Activated CD8-positive, alpha-beta T cell treated with anti-CD3 and anti-CD28 coated beads for 36 hours (primary cell): ENCODE results near the gene IFITM10. TPM values are rescaled to one million over a fixed set of nuclear protein-coding genes. Genes with fewer than 3 reads are reported as not detected.
"Not testable (repeated sequence)": the region's sequence is repeated elsewhere in the genome, so short reads cannot be mapped to it uniquely, and the experiment has no call there.

Source experiments
- ATAC-seq: fragments of 200-7000 bp; cut with Tn5 transposase; one replicate; pipeline ENCODE4 v1.10.0; 2021; ENCODE audit warnings: mild to moderate bottlenecking, moderate library complexity
- CTCF ChIA-PET: fragments of 350-600 bp; sonication (Branson Sonifier 250); formaldehyde crosslinking; loops from one replicate; lab custom pipeline; 2021; ENCODE audit warnings: antibody characterized with exemption; lab: Charles Lee
- POLR2A ChIA-PET: fragments of 350-600 bp; sonication (Branson Sonifier 250); formaldehyde crosslinking; loops from one replicate; lab custom pipeline; 2021; ENCODE audit warnings: antibody characterized with exemption; lab: Charles Lee
- DNase-seq: peaks from one replicate; pipeline ENCODE4 v3.0.0-alpha.2; 2020
- H3K27ac Mint-ChIP-seq: one replicate; pipeline ENCODE4 v1.8.0; 2021; ENCODE audit warnings: mild to moderate bottlenecking, mixed read lengths
- H3K27me3 Mint-ChIP-seq: one replicate; pipeline ENCODE4 v1.8.0; 2021; ENCODE audit warnings: mixed read lengths
- H3K36me3 Mint-ChIP-seq: one replicate; pipeline ENCODE4 v1.8.0; 2021; ENCODE audit warnings: low read depth, mixed read lengths
- H3K4me1 Mint-ChIP-seq: one replicate; pipeline ENCODE4 v1.8.0; 2021; ENCODE audit warnings: low read depth, mixed read lengths
- H3K4me3 Mint-ChIP-seq: one replicate; pipeline ENCODE4 v1.8.0; 2021; ENCODE audit warnings: mild to moderate bottlenecking, moderate library complexity, mixed read lengths
- H3K9me3 Mint-ChIP-seq: one replicate; pipeline ENCODE4 v1.8.0; 2021; ENCODE audit warnings: mixed read lengths
- intact Hi-C: fragments of 100-400 bp; cut with micrococcal nuclease; formaldehyde crosslinking; loops from one replicate; pipeline ENCODE4 v1.10.0; 2022
- total RNA-seq, 2 experiments: library from RNA; stranded (reverse); gene quantifications; one replicate each; pipeline ENCODE4 v1.2.3, GENCODE V29; 2021
- TF ChIP-seq, protein P1 (sequence below): fragments of 200-600 bp; IDR thresholded peaks from one replicate; pipeline ENCODE4 v1.8.0; 2022; ENCODE audit warnings: antibody characterized with exemption, mild to moderate bottlenecking

Gene IFITM10
- total RNA-seq, 2 experiments from 2014 or later, result 0.07 to 0.31 TPM

DNA sequence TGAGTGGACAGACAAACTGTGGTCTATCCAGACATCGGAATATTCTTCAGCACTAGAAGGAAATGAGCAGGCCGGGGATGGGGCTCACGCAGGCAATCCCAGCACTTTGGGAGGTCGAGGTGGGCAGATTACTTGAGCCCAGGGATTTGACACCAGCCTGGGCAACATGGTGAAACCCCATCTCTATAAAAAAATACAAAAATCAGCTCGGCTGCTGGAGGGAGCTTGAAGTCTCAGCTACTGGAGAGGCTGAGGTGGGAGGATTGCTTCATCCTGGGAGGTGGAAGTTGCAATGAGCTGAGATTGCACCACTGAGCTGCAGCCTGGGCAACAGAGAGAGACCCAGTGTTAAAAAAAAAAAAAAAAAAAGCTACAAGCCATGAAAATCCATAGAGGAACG, 21.3 kb upstream of the IFITM10 start:
- H3K27me3 Mint-ChIP-seq, result no peaks in the 10 kb centered on the region
- H3K4me1 Mint-ChIP-seq, result peaks cover 18% of the 10 kb centered on the region
- DNase-seq (peak; percentile 1), ATAC-seq (no peak)
- intact Hi-C loops, result no loop called here
- H3K36me3 Mint-ChIP-seq, result no peaks in the 10 kb centered on the region
- ChIA-PET POLR2A (interaction anchor here (0.9 kb wide), 1 partner anchor 10 kb away, joined by 3 read pairs; no protein-coding TSS in a partner anchor), CTCF (interaction anchor here (1.7 to 2.2 kb wide), 2 partner anchors 14 to 78 kb away, joined by 4 to 10 read pairs; no protein-coding TSS in a partner anchor)
- no peak overlapping the region for H3K27ac Mint-ChIP-seq
- no peaks in the 10 kb centered on the region for H3K9me3 Mint-ChIP-seq
- no peak overlapping the region for H3K4me3 Mint-ChIP-seq
- TF ChIP-seq, protein P1, sequence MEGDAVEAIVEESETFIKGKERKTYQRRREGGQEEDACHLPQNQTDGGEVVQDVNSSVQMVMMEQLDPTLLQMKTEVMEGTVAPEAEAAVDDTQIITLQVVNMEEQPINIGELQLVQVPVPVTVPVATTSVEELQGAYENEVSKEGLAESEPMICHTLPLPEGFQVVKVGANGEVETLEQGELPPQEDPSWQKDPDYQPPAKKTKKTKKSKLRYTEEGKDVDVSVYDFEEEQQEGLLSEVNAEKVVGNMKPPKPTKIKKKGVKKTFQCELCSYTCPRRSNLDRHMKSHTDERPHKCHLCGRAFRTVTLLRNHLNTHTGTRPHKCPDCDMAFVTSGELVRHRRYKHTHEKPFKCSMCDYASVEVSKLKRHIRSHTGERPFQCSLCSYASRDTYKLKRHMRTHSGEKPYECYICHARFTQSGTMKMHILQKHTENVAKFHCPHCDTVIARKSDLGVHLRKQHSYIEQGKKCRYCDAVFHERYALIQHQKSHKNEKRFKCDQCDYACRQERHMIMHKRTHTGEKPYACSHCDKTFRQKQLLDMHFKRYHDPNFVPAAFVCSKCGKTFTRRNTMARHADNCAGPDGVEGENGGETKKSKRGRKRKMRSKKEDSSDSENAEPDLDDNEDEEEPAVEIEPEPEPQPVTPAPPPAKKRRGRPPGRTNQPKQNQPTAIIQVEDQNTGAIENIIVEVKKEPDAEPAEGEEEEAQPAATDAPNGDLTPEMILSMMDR, result no peak

DNA sequence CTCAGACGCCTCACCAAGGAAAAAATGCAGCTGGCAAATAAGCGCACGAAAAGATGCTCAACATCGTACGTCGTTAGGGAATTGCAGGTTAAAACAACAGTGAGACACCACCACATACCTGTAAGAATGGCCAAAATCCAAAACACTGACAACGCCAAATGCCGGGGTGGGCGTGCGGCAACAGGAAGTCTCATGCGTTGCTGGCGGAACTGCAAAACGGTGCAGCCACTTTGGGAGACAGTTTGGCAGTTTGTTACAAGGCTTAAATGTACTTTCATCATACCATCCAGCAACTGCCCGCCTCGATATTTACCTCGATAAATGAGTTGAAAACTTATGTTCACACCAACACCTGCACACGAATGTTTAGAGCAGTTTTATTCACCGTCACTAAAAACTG, 20.9 kb upstream of the IFITM10 start:
- intact Hi-C loops, result no loop called here
- no peak for ATAC-seq
- no peaks in the 10 kb centered on the region for H3K9me3 Mint-ChIP-seq
- DNase-seq, result peak; percentile 1
- H3K4me1 Mint-ChIP-seq, result peaks cover 18% of the 10 kb centered on the region
- ChIA-PET CTCF (interaction anchor here (2.2 kb wide), 1 partner anchor 77 kb away, joined by 10 read pairs; no protein-coding TSS in a partner anchor), POLR2A (no interaction called here)
- H3K4me3 Mint-ChIP-seq, result no peak overlapping the region
- no peaks in the 10 kb centered on the region for H3K36me3 Mint-ChIP-seq
- H3K27ac Mint-ChIP-seq, result no peak overlapping the region
- TF ChIP-seq, protein P1, result no peak
- no peaks in the 10 kb centered on the region for H3K27me3 Mint-ChIP-seq

DNA sequence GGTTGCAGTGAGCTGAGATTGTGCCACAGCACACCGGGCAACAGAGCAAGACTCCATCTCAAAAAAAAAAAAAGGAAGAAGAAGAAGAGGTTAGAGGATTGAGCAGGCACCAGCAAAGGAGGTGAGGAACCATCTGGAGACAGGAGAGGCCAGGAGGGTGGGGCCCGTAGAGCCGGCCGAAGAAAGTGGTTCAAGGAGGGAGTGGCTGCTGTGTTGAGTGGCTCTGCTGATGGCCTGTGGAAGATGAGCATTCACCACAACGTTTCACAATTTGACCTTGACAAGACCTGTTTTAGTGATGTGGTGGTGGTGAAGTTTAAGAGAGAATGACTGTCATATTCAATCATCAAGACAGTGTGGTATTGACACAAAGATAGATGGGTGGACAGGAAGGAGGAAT, 20.1 kb upstream of the IFITM10 start:
- ATAC-seq (no peak), DNase-seq (peak; percentile 1)
- intact Hi-C loops, result no loop called here
- H3K27ac Mint-ChIP-seq, result no peak overlapping the region
- H3K9me3 Mint-ChIP-seq, result no peaks in the 10 kb centered on the region
- peaks cover 18% of the 10 kb centered on the region for H3K4me1 Mint-ChIP-seq
- CTCF ChIA-PET, result interaction anchor here (1.2 to 2.2 kb wide), 2 partner anchors 14 to 77 kb away, joined by 3 to 10 read pairs; no protein-coding TSS in a partner anchor
- H3K27me3 Mint-ChIP-seq, result no peaks in the 10 kb centered on the region
- H3K4me3 Mint-ChIP-seq, result no peak overlapping the region
- TF ChIP-seq, protein P1, result no peak
- POLR2A ChIA-PET, result interaction anchor here (1.5 kb wide), 1 partner anchor 70 kb away, joined by 3 read pairs; no protein-coding TSS in a partner anchor
- no peaks in the 10 kb centered on the region for H3K36me3 Mint-ChIP-seq

DNA sequence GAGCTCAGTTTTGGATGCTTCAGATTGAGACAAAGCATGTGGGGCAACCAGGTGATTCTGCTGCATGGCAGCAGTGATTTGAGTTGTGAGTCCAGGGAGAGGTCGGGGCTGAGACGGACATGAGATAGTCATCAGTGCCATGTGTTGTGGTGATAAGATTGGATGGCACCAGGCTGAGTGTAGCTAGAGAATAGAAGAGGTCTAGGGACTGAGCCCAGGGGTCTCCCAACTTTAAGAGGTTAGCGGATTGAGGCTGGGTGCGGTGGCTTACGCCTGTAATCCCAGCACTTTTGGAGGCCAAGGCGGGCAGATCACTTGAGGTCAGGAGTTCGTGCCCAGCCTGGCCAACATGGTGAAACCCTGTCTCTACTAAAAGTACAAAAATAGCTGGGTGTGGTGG, 19.7 kb upstream of the IFITM10 start:
- DNase-seq (no peak), ATAC-seq (no peak)
- no peaks in the 10 kb centered on the region for H3K9me3 Mint-ChIP-seq
- H3K4me1 Mint-ChIP-seq, result peaks cover 18% of the 10 kb centered on the region
- CTCF ChIA-PET, result interaction anchor here (0.8 to 2.2 kb wide), 4 partner anchors 9 to 76 kb away, joined by 3 to 10 read pairs (median 3); no protein-coding TSS in a partner anchor
- POLR2A ChIA-PET, result interaction anchor here (1.5 kb wide), 1 partner anchor 69 kb away, joined by 3 read pairs; no protein-coding TSS in a partner anchor
- no peak overlapping the region for H3K27ac Mint-ChIP-seq
- intact Hi-C loops, result no loop called here
- H3K36me3 Mint-ChIP-seq, result no peaks in the 10 kb centered on the region
- TF ChIP-seq, protein P1, result no peak
- H3K4me3 Mint-ChIP-seq, result no peak overlapping the region
- no peaks in the 10 kb centered on the region for H3K27me3 Mint-ChIP-seq

DNA sequence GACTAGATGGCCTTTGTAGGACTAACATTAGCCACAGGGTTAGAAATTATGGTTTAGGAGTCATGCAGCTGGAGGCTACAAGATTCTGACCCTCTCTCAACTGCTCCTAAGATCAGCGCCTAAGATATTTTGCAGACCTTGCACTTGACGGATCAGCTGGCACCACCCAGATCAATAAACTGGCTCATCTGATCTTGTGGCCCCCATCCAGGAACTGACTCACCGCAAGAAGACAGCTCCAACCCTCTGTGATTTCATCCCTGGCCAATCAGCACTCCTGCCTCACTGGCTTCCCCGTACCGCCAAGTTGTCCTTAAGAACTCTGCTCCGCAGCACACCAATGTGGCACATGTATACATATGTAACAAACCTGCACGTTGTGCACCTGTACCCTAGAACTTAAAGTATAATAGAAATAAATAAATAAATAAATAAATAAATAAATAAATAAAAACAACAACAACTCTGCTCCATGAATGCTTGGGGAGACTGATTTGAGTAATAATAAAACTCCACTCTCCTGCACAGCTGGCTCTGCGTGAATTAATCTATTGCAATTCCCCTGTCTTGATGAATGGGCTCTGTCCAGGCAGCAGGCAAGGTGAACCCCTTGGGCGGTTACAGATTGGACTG, 19.0 kb upstream of the IFITM10 start:
- H3K4me3 Mint-ChIP-seq, H3K27ac Mint-ChIP-seq, H3K9me3 Mint-ChIP-seq, H3K27me3 Mint-ChIP-seq, ATAC-seq, intact Hi-C loops, H3K36me3 Mint-ChIP-seq: not testable (repeated sequence)
- peak; percentile 3 for DNase-seq
- ChIA-PET CTCF (interaction anchor here (0.8 to 1.5 kb wide), 3 partner anchors 9 to 75 kb away, joined by 3 read pairs; no protein-coding TSS in a partner anchor), POLR2A (interaction anchor here (1.5 kb wide), 1 partner anchor 68 kb away, joined by 3 read pairs; no protein-coding TSS in a partner anchor)
- H3K4me1 Mint-ChIP-seq, result peaks cover 18% of the 10 kb centered on the region
